Inferior parietal cortex (tissue), 1 donor: ENCODE data around the gene MRE11.
A peak's percentile ranks its signal among the peaks of the same experiment; 100 is the strongest.
"Not testable (repeated sequence)": the region's sequence is repeated elsewhere in the genome, so short reads cannot be mapped to it uniquely, and the experiment has no call there.

Source experiments
- DNase-seq: peaks from one replicate; pipeline ENCODE4 v3.0.0-alpha.2; 2016; ENCODE audit errors: extremely low spot score

Gene MRE11

DNA sequence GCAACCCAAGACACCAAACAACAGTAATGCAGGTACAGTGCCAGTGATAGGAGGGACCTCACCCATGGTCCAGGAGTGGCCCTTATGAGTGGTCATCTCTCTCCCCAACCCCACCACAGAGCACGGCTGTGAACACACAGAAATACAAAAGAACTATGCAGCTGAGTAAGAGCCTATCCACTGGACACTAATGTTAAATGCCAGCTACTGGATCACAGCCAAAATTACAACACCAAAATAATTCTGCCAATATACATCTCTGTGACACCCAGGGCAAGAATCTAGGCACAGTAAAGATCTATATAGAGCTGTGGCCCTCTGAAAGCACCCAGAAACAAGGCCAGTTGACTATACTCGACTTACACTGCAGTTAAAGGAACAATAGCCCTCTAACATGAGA, 69.6 kb downstream of the MRE11 start:
- DNase-seq: no peak

DNA sequence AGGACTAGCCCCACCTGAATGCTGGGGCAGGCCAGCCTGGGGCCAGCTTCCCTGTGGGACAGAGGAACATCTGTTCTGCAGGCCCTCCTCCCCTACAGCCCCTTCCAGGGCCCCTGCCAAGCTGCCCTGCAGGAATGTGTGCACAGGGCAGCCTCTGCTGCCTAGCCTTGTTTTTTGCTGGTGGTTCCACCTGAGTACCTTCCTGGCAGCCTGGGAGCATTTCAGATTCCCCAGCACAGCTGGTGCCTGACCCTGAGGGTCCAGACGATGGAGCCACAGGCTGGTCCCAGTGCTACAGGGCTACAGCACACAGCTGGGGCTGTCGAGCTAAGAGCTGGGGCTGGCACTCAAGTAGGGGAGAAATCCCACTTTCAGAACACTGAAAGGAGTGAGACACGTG, 70.1 kb downstream of the MRE11 start:
- no peak for DNase-seq

DNA sequence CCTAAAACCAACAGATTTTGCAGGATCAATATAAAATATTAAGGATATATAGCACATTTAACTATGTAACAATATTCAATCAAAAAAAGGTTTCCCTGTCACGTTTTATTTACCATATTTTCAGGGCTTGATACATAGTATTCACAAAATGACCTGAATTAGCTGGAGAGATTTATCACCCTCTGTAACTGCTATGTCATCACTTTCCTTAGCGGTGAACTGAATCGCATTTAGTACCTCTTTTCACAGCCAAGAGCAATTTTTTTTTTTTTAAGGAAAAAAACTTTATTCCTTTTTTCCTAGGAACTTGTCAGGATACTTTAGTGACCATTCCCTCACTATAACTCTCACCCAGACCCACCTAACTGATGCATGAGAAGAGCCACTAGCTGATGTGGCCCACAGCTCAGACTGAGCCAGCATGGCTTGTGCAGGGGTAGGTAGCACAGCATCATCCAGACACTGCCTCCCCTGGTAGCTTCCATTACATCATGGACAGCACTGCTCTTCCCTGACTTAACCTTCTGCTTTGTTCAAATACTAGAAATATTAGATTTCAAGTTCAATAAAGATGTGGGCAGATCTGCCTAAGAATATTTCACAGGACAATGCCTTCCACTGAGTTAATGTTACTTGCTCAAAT, 75.4 kb downstream of the MRE11 start:
- DNase-seq: no peak

DNA sequence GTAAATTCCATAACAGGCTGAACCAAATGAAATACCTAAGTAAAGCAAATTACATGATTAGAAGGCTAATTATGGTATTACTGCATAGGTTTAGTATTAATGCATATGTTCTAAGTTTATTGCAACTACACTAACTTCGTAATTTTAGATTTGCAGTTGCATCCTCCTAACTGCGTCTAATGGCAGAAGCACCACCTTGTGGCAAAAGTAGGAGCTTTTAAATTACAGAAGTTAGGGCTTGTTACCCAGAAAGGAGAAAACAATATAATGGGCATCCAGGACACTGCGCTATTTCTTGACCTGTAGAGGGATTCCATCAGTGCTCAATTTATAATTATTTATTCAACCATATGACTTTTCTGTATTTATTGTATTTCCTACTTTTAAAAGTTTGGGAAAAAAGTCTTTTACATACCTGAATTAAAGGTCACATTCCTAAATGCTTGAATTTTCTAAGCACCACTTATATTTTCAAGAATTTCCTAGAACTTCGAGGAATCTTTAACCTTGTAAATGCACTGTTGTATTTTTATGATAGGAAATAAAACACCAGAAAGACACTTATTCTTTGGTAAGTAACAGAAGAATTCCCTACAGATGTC, 76.2 kb downstream of the MRE11 start:
- DNase-seq: peak; percentile 67

DNA sequence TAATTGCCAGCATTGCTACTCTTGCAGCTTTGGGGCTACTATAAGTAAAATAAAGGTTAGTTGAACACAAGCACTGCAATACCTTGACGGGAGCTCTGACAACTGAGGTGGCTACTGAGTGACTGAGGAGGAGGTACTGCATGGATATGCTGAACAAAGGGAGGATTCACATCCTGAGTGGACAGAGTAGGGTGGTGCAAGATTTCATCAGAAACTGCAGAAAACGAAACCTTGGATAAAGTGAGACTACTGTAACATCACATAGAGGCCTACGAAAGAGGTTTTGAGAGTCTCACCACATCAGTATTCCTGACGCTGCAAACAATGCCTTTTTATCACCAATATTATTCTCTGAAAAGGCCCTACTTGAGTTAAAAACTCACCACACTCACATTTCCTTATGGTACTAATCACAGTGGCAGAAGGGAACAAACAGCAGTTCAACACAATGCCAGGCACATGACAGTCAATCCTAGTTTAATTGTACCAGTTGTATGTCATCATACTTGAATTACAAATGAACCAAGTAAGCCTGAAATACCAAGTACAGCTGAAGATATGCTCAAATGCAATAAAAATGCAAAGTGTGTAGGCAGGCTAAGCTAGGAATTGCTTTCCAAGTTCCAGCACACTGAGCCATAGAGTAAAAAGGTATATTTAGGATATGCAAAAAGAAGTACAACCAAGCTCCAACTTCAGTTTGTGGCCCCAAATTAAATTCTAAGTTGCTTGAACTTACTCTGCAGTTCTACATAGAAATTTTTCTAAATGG, 88.4 kb downstream of the MRE11 start:
- no peak for DNase-seq

DNA sequence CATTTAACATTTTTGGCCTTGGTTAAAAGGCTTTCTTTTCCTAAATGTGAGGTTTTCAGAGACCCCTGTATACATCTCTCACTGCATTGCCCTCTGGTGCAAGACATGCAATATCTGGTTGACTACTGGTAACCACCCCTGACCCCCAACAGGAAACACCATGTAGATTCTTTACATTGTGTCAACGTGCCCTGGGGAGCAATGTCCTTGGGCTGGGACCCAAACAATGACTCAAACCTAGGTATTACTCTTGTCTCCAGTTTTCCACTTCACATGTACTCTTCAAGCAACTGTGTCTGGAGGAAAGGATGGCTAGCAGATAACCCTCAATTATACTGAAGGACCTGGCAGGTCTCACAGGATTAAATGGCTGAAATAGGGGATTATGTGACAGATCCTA, 91.3 kb downstream of the MRE11 start:
- no peak for DNase-seq

DNA sequence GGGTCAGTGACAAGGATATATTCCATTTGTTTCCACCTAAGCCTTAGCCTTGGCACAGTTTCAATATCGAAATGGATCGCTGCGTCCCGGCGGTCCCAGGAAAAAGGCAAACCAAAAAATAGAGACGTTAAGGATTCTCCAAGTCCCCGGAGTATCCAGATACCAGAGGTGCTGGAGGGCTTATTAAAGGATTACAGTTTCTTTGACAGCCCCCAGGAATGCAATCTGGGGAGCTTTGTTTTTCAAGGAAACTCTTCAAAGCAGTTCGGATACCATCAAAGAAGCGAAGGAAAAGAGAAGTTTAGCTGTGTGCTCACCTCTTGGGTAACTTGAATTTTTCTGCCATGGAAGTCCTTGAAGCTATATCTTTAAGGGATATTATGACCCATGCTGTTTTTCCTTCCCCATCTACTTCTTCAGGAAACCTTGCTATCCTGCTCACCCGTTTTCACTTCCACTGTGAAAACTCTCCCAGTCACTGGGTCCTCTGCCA, 91.8 kb downstream of the MRE11 start:
- DNase-seq: no peak

DNA sequence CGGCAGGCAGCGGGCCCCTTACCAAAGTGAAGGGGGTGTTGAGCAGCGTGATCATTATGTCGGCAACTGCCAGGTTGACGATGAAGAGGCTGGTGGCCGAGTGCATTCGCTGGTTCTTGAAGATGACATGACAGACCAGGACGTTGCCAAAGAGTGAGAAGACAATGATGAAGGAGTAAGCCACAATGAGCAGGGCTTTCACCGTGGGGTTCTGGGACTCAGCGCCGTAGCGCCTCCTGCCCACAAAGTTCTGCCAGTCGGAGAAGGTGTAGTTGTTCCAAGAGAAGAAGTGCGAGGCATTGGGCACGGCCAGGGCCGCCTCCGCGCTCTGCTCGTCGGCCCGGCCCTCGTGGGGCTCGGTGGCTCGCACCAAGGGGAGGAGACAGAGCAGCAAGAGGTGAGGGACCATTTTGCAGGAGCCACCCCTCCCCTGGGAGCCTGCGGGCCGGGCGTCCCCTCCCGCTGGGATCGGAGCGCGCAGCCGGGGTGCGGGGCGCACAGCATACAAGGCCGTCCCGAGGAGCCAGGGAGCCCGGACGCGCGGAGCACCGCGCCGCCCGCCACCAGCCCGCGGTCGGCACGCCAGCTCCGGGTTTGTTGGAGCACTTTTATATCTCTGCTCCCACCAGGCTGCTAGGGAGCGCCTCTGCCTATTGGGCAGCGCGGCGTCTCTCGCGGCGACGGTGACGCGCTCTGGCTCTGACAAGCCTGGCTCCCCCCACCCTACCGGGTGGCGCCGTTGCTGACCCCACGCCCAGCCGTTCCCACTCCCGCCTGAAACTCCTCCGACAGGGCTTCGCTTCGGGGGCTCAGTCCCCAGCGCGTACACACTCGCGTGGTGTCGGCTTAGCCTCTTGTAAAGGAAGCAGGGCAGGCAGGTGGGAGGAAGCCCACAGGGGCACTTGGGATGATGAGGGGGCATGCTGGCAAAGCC, 92.5 kb downstream of the MRE11 start, which contains the start of gene GPR83:
TSS of gene GPR83 (minus strand) at position 581 of the 934 bp plus-strand sequence. CDS start at position 409, 172 bp downstream.
- no peak for DNase-seq

DNA sequence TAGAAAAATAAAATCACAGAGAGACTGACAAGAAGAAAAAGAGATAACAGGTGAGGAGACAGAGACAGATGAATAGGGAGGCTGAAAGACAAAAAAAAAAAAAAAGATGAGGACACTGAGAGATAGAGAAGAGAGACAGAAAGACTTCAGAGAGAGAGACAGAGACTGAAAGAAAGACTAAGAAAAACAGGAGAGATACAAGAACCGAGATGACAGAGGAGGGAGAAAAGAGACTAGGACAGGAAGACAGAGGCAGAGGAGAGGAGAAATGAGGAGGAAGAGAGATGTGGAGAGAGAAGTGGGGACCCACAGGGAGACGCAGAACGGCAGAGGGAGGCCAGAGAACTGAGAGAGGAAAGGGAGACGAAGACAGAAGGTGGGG, 93.2 kb downstream of the MRE11 start:
- DNase-seq: no peak

DNA sequence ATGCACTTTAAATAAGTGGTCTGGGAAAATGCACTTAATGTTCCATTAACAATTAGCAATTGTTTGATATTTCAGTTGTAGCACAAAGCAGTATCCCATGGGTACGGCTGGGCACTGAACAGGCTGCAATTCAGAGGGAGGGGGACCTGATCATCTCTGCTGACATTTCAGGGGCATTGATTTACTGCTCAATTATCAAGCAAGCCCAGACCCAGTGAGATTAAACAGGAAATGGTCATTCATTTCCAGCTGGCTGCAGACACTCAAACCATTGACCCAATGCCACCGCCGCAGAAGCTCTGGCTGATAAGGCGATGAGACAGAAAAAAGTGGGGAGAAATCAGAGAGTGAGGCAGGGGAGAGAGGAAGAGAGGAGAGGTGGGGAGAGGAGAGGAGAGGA, 93.6 kb downstream of the MRE11 start:
- DNase-seq: no peak

DNA sequence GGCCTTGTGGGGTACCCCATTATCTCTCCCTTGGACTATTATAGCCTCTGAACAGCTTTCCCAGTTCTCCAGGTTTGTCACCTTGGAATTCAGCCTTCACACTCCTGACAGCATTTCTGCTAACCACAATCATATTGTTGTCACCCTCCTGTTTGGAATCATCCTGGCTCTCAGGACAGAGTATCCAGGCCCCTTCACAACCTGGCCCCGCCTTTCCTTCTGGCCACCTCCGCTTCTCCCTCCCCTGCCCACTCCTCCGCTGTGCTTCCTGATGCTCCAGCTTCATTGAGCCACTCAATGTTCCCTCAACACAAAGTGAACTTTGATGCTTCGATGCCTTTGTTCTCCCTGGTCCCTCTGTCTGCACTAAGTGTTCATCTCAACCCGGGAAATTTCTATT, 95.5 kb downstream of the MRE11 start:
- no peak for DNase-seq

DNA sequence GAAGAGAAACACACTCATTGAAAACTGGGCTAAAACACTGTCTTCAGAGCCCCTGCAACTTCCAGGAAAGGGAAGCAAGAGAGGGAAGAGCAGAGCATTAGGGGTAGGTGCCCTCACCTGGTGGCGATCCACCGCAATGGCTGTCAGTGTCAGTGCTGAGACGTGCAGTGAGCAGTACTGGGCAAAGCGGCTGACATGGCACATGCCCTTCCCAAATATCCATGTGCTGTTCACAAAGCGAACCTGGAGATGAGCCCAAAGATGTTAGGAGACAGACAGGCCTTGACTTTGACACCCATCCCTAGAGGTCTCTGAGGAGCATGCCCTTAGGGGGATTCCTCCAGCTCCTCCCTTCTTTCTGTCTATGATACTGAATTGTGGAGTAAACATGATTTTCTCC, 97.4 kb downstream of the MRE11 start:
- DNase-seq: no peak

DNA sequence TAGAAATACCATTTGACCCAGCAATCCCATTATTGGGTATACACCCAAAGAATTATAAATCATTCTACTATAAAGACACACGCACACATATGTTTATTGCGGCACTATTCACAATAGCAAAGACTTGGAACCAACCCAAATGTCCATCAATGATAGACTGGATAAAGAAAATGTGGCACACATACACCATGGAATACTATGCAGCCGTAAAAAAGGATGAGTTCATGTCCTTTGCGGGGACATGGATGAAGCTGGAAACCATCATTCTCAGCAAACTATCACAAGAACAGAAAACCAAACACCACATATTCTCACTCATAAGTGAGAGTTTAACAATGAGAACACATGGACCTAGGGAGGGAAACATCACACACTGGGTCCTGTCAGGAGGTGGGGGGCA, 101.7 kb downstream of the MRE11 start:
- DNase-seq: not testable (repeated sequence)

DNA sequence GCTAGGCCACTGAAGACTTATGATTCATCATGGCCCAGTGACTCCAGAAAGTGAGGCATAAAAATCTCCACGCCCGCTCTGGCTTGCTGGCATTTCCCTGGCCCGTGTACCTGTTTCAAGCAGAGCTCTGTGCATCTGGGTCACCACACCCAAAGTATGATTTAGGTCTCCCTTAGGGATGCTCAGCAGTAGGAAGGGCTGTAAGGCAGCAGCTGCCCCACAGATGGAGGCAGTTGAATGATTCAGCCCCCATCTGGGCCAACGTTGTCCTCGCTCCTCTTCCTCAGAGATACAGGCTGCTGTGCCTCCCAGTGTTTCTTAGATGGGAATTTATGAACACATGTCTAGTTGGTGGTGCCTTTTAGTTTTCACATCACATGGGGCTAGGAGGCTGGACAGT, 114.0 kb downstream of the MRE11 start:
- DNase-seq: no peak

DNA sequence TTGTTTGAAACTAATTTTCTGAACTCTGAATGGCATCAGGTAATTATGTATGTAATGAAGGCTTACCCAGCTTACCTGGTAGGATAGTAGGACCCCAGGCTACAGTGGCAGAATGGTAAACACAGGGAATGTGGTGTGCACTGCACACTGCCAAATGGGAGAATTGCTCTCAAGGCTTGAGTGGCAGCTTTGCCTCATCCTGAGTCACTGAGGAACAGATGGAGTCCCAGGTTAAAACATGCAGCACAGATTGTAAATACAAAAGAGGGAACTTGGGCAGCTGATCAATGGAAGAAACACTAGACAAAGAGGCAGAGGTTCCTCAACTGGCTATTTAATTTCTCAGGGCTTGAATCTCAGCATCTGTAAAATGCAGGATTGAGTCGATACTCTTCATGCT, 116.8 kb downstream of the MRE11 start:
- no peak for DNase-seq

DNA sequence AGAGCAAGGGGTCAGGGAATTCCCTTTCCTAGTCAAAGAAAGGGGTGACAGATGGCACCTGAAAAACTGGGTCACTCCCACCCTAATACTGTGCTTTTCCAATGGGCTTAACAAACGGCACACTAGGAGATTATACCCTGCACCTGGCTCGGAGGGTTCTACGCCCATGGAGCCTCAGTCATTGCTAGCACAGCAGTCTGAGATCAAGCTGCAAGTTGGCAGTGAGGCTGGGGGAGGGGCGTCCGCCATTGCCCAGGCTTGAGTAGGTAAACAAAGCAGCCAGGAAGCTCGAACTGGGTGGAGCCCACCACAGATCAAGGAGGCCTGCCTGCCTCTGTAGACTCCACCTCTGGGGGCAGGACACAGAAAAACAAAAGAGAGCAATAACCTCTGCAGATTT, 123.1 kb downstream of the MRE11 start:
- not testable (repeated sequence) for DNase-seq
